H9 (cell line): ENCODE measurements around the gene SPDYE4. TPM values are rescaled to one million over a fixed set of nuclear protein-coding genes. Genes with fewer than 3 reads are reported as not detected.

Source experiments
- DNase-seq: peaks from one replicate; pipeline ENCODE4 v3.0.0-alpha.2; 2017
- H2AFZ ChIP-seq: one replicate; pipeline ENCODE4 v1.6.1; 2013; ENCODE audit warnings: mild to moderate bottlenecking, low read length, control low read depth, moderate library complexity
- H2AK5ac ChIP-seq: 2 replicates; pipeline ENCODE4 v1.6.1; 2013; ENCODE audit warnings: low read length, control low read depth, mixed read lengths; ENCODE audit not compliant: insufficient read length
- H2BK120ac ChIP-seq: one replicate; pipeline ENCODE4 v1.6.1; 2013; ENCODE audit warnings: low read depth, mild to moderate bottlenecking, low read length, control low read depth, inconsistent platforms; ENCODE audit not compliant: poor library complexity, severe bottlenecking
- H2BK12ac ChIP-seq: 2 replicates; pipeline ENCODE4 v1.6.1; 2013; ENCODE audit warnings: low read length, control low read depth, mixed read lengths, low read depth; ENCODE audit not compliant: insufficient read length
- H2BK15ac ChIP-seq: 2 replicates; pipeline ENCODE4 v1.6.1; 2013; ENCODE audit warnings: low read depth, low read length, control low read depth
- H2BK20ac ChIP-seq: one replicate; pipeline ENCODE4 v1.6.1; 2013; ENCODE audit warnings: low read depth, mild to moderate bottlenecking, low read length, control low read depth, inconsistent platforms; ENCODE audit not compliant: poor library complexity, severe bottlenecking
- H2BK5ac ChIP-seq: 2 replicates; pipeline ENCODE4 v1.6.1; 2013; ENCODE audit warnings: low read length, control low read depth, mixed read lengths; ENCODE audit not compliant: insufficient read length
- H3K14ac ChIP-seq: 2 replicates; pipeline ENCODE4 v1.6.1; 2013; ENCODE audit warnings: low read length, control low read depth; ENCODE audit not compliant: insufficient read depth
- H3K18ac ChIP-seq: 2 replicates; pipeline ENCODE4 v1.6.1; 2013; ENCODE audit warnings: low read depth, mild to moderate bottlenecking, mixed read lengths, low read length, control low read depth; ENCODE audit not compliant: insufficient read length
- H3K23ac ChIP-seq: 2 replicates; pipeline ENCODE4 v1.6.1; 2013; ENCODE audit warnings: low read length, control low read depth, mixed read lengths, low read depth; ENCODE audit not compliant: insufficient read length
- H3K23me2 ChIP-seq: 2 replicates; pipeline ENCODE4 v1.6.1; 2013; ENCODE audit warnings: low read depth, mild to moderate bottlenecking, mixed read lengths, low read length, control low read depth; ENCODE audit not compliant: insufficient read length, poor library complexity, severe bottlenecking
- H3K27ac ChIP-seq: 2 replicates; pipeline ENCODE4 v1.5.1; 2013; ENCODE audit warnings: low read length, control low read depth, mixed read lengths, low read depth; ENCODE audit not compliant: insufficient read length
- H3K27me3 ChIP-seq: 2 replicates; pipeline ENCODE4 v1.6.1; 2013; ENCODE audit warnings: low read length, control low read depth, inconsistent platforms; ENCODE audit not compliant: insufficient read depth
- H3K4ac ChIP-seq: 2 replicates; pipeline ENCODE4 v1.6.1; 2013; ENCODE audit warnings: low read depth, mild to moderate bottlenecking, control low read depth, inconsistent platforms, low read length, moderate library complexity
- H3K4me1 ChIP-seq: 2 replicates; pipeline ENCODE4 v1.6.1; 2013; ENCODE audit warnings: low read length, control low read depth, inconsistent platforms; ENCODE audit not compliant: insufficient read depth
- H3K4me2 ChIP-seq: 2 replicates; pipeline ENCODE4 v1.6.1; 2013; ENCODE audit warnings: low read length, control low read depth, mixed read lengths; ENCODE audit not compliant: insufficient read length, insufficient read depth
- H3K56ac ChIP-seq: 2 replicates; pipeline ENCODE4 v1.6.1; 2013; ENCODE audit warnings: low read depth, mild to moderate bottlenecking, mixed read lengths, low read length, control low read depth; ENCODE audit not compliant: insufficient read length
- H3K79me1 ChIP-seq: 2 replicates; pipeline ENCODE4 v1.6.1; 2013; ENCODE audit warnings: low read depth, mild to moderate bottlenecking, moderate library complexity, low read length, control low read depth, inconsistent platforms; ENCODE audit not compliant: insufficient read depth, poor library complexity, severe bottlenecking
- H3K79me2 ChIP-seq: 2 replicates; pipeline ENCODE4 v1.6.1; 2013; ENCODE audit warnings: low read length, control low read depth, inconsistent platforms; ENCODE audit not compliant: insufficient read depth
- H3K9ac ChIP-seq: 2 replicates; pipeline ENCODE4 v1.6.1; 2013; ENCODE audit warnings: low read length, control low read depth, mixed read lengths; ENCODE audit not compliant: insufficient read length; ENCODE audit errors: extremely low read depth
- H3K9me3 ChIP-seq: one replicate; pipeline ENCODE4 v1.6.1; 2013; ENCODE audit warnings: low read depth, low read length, inconsistent platforms; ENCODE audit not compliant: control insufficient read depth
- H3T11ph ChIP-seq: one replicate; pipeline ENCODE4 v1.6.1; 2013; ENCODE audit warnings: mild to moderate bottlenecking, low read length, control low read depth, inconsistent platforms
- H4K20me1 ChIP-seq: one replicate; pipeline ENCODE4 v1.6.1; 2013; ENCODE audit not compliant: control insufficient read depth, insufficient read length, insufficient read depth
- H4K5ac ChIP-seq: 2 replicates; pipeline ENCODE4 v1.6.1; 2013; ENCODE audit warnings: low read depth, mild to moderate bottlenecking, mixed read lengths, low read length, control low read depth; ENCODE audit not compliant: insufficient read length
- H4K8ac ChIP-seq: replicated peaks from 2 replicates; pipeline ENCODE4 v1.6.1; 2013; ENCODE audit warnings: low read length, control low read depth, mixed read lengths, low read depth; ENCODE audit not compliant: insufficient read length
- H4K91ac ChIP-seq: 2 replicates; pipeline ENCODE4 v1.6.1; 2013; ENCODE audit warnings: low read depth, mild to moderate bottlenecking, moderate library complexity, mixed read lengths, low read length, control low read depth; ENCODE audit not compliant: insufficient read length
- H3K27ac Mint-ChIP-seq, 3 experiments: 2 replicates in 2 of 3; 3 replicates in 1 of 3; pipeline ENCODE4 v1.8.0; 2020 to 2021; ENCODE audit warnings: mixed read lengths in 3 of 3, mild to moderate bottlenecking in 1 of 3, moderate library complexity in 1 of 3
- H3K27me3 Mint-ChIP-seq: 2 replicates; pipeline ENCODE4 v1.8.0; 2021; ENCODE audit warnings: low read depth, mild to moderate bottlenecking, moderate library complexity, mixed read lengths
- H3K36me3 Mint-ChIP-seq, 3 experiments: 2 replicates in 2 of 3; 3 replicates in 1 of 3; pipeline ENCODE4 v1.8.0; 2020 to 2021; ENCODE audit warnings: low read depth in 3 of 3, mixed read lengths in 3 of 3; ENCODE audit not compliant: insufficient read depth in 1 of 3
- H3K4me1 Mint-ChIP-seq, 2 experiments: 2 replicates each; pipeline ENCODE4 v1.8.0; 2020; ENCODE audit warnings: mixed read lengths in 2 of 2
- H3K4me3 Mint-ChIP-seq, 2 experiments: 2 replicates in 1 of 2; 3 replicates in 1 of 2; pipeline ENCODE4 v1.8.0; 2020 to 2021; ENCODE audit warnings: mild to moderate bottlenecking in 2 of 2, mixed read lengths in 2 of 2, moderate library complexity in 1 of 2
- H3K9me3 Mint-ChIP-seq, 2 experiments: 2 replicates in 1 of 2; 3 replicates in 1 of 2; pipeline ENCODE4 v1.8.0; 2020; ENCODE audit warnings: mild to moderate bottlenecking in 2 of 2, mixed read lengths in 2 of 2, moderate library complexity in 1 of 2
- WGBS: extraction: QIAGEN DNeasy Blood & Tissue Kit; methylation state at CpG from one replicate; pipeline ENCODE4 v1.1.7; 2013; ENCODE audit warnings: missing lambda C conversion rate, low lambda C conversion rate, mixed read lengths; ENCODE audit not compliant: insufficient read length; ENCODE audit errors: extremely low coverage; 5-methylcytosine and 5-hydroxymethylcytosine counted together
- total RNA-seq: library from RNA; stranded (reverse); gene quantifications from 2 replicates; pipeline ENCODE4 v1.2.1, GENCODE V29; 2021
- TF ChIP-seq, protein P1 (sequence below): fragments of 200-600 bp; sonication (generic); conservative IDR thresholded peaks from 3 replicates; pipeline ENCODE4 v1.8.0; 2021; ENCODE audit warnings: antibody characterized with exemption, mild to moderate bottlenecking

Gene SPDYE4
- total RNA-seq, 1 experiment from 2014 or later = not detected

DNA sequence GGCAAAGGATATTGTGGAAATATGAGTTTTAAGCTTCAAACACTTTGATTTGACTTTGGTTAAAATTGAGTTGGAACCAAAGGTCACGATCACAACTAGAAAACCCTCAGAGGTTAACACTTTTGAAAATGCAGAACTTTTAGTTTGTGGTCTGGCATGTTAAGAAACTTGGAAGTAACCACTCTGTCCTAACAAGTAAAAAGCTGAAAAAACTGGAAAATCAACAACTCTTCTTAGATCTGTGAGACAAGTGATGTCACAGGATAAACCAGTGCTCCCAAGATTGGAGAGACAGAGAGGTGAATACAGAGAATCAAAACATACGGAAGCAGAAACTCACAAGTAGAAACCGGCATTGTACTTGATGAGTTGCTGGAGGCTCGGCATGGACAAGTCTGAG, 23.4 kb upstream of the SPDYE4 start:
- H2BK20ac ChIP-seq = no peak overlapping the region
- no peak overlapping the region for H3T11ph ChIP-seq
- H4K20me1 ChIP-seq = no peaks in the 10 kb centered on the region
- H3K36me3 Mint-ChIP-seq = no peaks in the 10 kb centered on the region
- H3K27ac ChIP-seq = no peak overlapping the region
- no peaks in the 10 kb centered on the region for H3K79me1 ChIP-seq
- peak overlapping the region in 1 of 3 experiments; percentile 37; a peak in 3 of 7 replicates for H3K27ac Mint-ChIP-seq
- no peaks in the 10 kb centered on the region for H3K9me3 ChIP-seq
- H2AK5ac ChIP-seq = no peak overlapping the region
- TF ChIP-seq, protein P1, sequence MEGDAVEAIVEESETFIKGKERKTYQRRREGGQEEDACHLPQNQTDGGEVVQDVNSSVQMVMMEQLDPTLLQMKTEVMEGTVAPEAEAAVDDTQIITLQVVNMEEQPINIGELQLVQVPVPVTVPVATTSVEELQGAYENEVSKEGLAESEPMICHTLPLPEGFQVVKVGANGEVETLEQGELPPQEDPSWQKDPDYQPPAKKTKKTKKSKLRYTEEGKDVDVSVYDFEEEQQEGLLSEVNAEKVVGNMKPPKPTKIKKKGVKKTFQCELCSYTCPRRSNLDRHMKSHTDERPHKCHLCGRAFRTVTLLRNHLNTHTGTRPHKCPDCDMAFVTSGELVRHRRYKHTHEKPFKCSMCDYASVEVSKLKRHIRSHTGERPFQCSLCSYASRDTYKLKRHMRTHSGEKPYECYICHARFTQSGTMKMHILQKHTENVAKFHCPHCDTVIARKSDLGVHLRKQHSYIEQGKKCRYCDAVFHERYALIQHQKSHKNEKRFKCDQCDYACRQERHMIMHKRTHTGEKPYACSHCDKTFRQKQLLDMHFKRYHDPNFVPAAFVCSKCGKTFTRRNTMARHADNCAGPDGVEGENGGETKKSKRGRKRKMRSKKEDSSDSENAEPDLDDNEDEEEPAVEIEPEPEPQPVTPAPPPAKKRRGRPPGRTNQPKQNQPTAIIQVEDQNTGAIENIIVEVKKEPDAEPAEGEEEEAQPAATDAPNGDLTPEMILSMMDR = no peak
- H3K56ac ChIP-seq = no peak overlapping the region
- H3K4me2 ChIP-seq = no peak overlapping the region
- peak overlapping the region; percentile 70 for H2AFZ ChIP-seq
- H3K9me3 Mint-ChIP-seq = no peaks in the 10 kb centered on the region; a peak in 1 of 5 replicates
- no peaks in the 10 kb centered on the region for H3K23me2 ChIP-seq
- no peaks in the 10 kb centered on the region for H3K27me3 ChIP-seq
- no peak overlapping the region for H3K18ac ChIP-seq
- no peak overlapping the region for H2BK120ac ChIP-seq
- H2BK15ac ChIP-seq = no peak overlapping the region
- H3K23ac ChIP-seq = no peak overlapping the region
- H3K27me3 Mint-ChIP-seq = no peaks in the 10 kb centered on the region
- no peak overlapping the region for H4K8ac ChIP-seq
- H3K14ac ChIP-seq = no peak overlapping the region
- H3K4me1 Mint-ChIP-seq = peaks cover 11 to 13% of the 10 kb centered on the region in 2 experiments
- H2BK12ac ChIP-seq = no peak overlapping the region
- no peaks in the 10 kb centered on the region for H3K4me1 ChIP-seq
- H4K91ac ChIP-seq = no peak overlapping the region
- H3K9ac ChIP-seq = no peak overlapping the region
- no peak overlapping the region for H2BK5ac ChIP-seq
- H3K79me2 ChIP-seq = no peaks in the 10 kb centered on the region
- H4K5ac ChIP-seq = no peak overlapping the region
- no peak overlapping the region for H3K4me3 Mint-ChIP-seq
- WGBS = no CpG with 5 or more reads among the region's 4 CpGs
- H3K4ac ChIP-seq = no peak overlapping the region
- DNase-seq = peak; percentile 13
